Stimulated activated CD8-positive, alpha-beta memory T cell treated with anti-CD3 and anti-CD28 coated beads, Interleukin-15, amount 100 ng/mL, for 48 hours (primary cell): ENCODE data around the gene RFC2.

Experiments used
- DNase-seq, 2 donors: peaks; one replicate each; pipeline ENCODE4 v3.0.0-alpha.2; 2020; ENCODE audit warnings: low read depth in 2 of 2

The RFC2 gene

DNA sequence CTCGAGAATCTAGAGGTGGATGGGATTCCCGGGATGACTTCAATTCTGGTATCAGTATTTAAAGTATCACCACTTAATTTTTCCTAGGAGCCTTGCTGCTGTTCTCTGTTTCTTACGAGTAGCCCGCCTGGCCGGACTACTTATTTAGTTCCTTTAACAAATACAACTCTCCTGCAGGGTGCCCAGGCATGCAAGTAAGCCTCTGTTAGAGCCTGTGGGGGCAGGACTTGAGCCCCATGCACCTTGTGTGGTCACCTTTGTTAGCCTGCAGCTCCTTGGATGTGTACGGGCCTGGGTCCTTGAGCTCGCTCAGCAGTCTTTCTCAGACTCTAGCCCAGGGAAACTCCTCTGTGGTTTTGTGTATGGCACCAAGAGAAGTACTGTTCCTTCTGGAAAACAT is 63.9 kb downstream of the RFC2 start:
- DNase-seq: no peak

- no peak for DNase-seq
These were observed 66.1 kb downstream of the RFC2 start for GRCh38 chr7:74187915-74188675.

DNA sequence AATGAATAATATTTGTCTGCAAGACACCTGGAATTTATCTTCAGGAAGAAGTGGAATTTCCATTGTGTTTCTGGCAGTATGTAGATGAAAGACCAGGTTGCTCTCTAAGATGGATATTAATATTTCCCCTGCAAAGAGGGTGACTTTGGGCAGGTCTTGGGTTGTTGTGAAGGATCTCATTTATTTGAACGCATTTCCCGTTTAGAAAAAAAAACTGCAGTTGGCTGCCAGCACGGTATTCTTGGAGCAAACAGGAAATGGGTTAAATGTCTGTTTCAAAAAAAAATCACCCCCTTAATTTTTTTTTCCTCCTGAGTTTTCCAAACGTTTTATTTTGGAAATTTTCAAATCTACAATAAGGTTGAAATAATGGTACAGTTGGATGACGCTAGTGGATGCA is 68.6 kb downstream of the RFC2 start:
- no peak for DNase-seq

- no peak for DNase-seq
These were observed 69.2 kb downstream of the RFC2 start for GRCh38 chr7:74185016-74185415.

DNA sequence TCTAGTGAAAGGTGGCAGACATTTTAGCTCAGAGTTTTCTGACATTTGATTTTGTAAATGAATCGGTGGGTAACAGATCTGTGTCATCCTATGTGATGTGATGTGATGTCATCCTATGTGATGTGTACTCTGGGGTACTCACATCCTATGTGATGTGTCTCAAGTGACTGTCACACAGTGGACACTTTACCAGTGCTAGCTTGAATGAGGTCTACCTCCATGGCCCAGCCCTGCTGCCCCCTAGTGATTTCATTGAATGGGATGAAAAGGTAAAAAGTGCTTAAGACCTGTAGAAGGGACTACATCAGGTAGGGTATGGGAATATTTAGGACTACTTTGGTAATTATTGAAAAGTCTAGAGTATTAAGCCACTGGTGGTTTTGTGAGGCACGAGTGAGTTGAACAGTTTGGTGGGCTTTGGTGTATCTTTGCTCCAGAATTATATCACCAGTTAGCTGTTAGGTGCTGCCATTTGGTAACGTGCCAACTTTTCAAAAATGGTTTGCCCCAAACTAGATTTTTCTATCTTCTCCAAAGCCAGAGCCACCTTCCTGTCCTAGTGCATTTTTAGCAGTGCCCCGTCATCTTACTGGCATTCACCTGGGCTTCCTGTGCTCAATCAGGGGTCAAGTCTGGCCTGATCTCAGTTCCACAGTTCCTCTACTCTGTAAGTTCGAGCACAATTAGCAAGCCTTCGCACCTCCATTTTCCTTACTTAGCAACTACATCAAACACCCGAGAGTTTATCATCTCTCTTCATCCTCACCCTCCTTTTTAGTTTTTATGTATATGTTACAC is 70.3 kb downstream of the RFC2 start:
- DNase-seq: no peak

- DNase-seq: no peak
These were observed 71.1 kb downstream of the RFC2 start for GRCh38 chr7:74183142-74183541.

- DNase-seq: no peak
These were observed 71.6 kb downstream of the RFC2 start for GRCh38 chr7:74182453-74183090.

- DNase-seq: no peak
These were observed 72.4 kb downstream of the RFC2 start for GRCh38 chr7:74181821-74182220.
